ENCODE results near the gene LIN28B. TPM values are rescaled to one million over a fixed set of nuclear protein-coding genes. Genes with fewer than 3 reads are reported as not detected.
"Not testable (repeated sequence)": the region's sequence is repeated elsewhere in the genome, so short reads cannot be mapped to it uniquely, and the experiment has no call there.

Gene LIN28B
- total RNA-seq, 1 experiment from 2014 or later: 45.6 TPM

GRCh38 chr6:104951677-104952076 is 5.2 kb upstream of the LIN28B start:
- no peak overlapping the region for H3K4me3 ChIP-seq (ENCODE audit: insufficient read depth, low read depth, low read length)
- H3K36me3 ChIP-seq (replicated peaks; ENCODE audit: control insufficient read depth, insufficient read depth, low read length): no peaks in the 10 kb centered on the region
- no peaks in the 10 kb centered on the region for H3K27me3 ChIP-seq (ENCODE audit: control insufficient read depth, insufficient read depth, low read length)
- no peak for DNase-seq

- Histone ChIP-seq H3K36me3 (replicated peaks; ENCODE audit: control insufficient read depth, insufficient read depth, low read length) (no peaks in the 10 kb centered on the region), H3K27me3 (ENCODE audit: control insufficient read depth, insufficient read depth, low read length) (no peaks in the 10 kb centered on the region), H3K4me3 (ENCODE audit: insufficient read depth, low read depth, low read length) (peak overlapping the region; percentile 55)
- DNase-seq: peak; percentile 55
Observed at GRCh38 chr6:104952911-104953399, 4.0 kb upstream of the LIN28B start.

- H3K36me3 ChIP-seq (replicated peaks; ENCODE audit: control insufficient read depth, insufficient read depth, low read length); H3K27me3 ChIP-seq (ENCODE audit: control insufficient read depth, insufficient read depth, low read length): not testable (repeated sequence)
- DNase-seq: peak; percentile 68
- peak overlapping the region; percentile 55 for H3K4me3 ChIP-seq (ENCODE audit: insufficient read depth, low read depth, low read length)
Observed at GRCh38 chr6:104953400-104954189, 3.3 kb upstream of the LIN28B start.

- H3K27me3 ChIP-seq (ENCODE audit: control insufficient read depth, insufficient read depth, low read length): no peaks in the 10 kb centered on the region
- no peak for DNase-seq
- H3K36me3 ChIP-seq (replicated peaks; ENCODE audit: control insufficient read depth, insufficient read depth, low read length): no peaks in the 10 kb centered on the region
- peak overlapping the region; percentile 37 for H3K4me3 ChIP-seq (ENCODE audit: insufficient read depth, low read depth, low read length)
Observed at GRCh38 chr6:104954190-104954797, 2.6 kb upstream of the LIN28B start.

- Histone ChIP-seq H3K36me3 (replicated peaks; ENCODE audit: control insufficient read depth, insufficient read depth, low read length) (no peaks in the 10 kb centered on the region), H3K4me3 (ENCODE audit: insufficient read depth, low read depth, low read length) (peak overlapping the region; percentile 40), H3K27me3 (ENCODE audit: control insufficient read depth, insufficient read depth, low read length) (no peaks in the 10 kb centered on the region)
- peak; percentile 61 for DNase-seq
Observed at GRCh38 chr6:104955491-104955890, 1.4 kb upstream of the LIN28B start.

GRCh38 chr6:104955927-104956730 is 778 bp upstream of the LIN28B start:
- Histone ChIP-seq H3K27me3 (ENCODE audit: control insufficient read depth, insufficient read depth, low read length) (no peaks in the 10 kb centered on the region), H3K4me3 (ENCODE audit: insufficient read depth, low read depth, low read length) (peak overlapping the region; percentile 48), H3K36me3 (replicated peaks; ENCODE audit: control insufficient read depth, insufficient read depth, low read length) (no peaks in the 10 kb centered on the region)
- peak; percentile 62 for DNase-seq

- Histone ChIP-seq H3K27me3 (ENCODE audit: control insufficient read depth, insufficient read depth, low read length) (no peaks in the 10 kb centered on the region), H3K36me3 (replicated peaks; ENCODE audit: control insufficient read depth, insufficient read depth, low read length) (no peaks in the 10 kb centered on the region), H3K4me3 (ENCODE audit: insufficient read depth, low read depth, low read length) (peak overlapping the region; percentile 54)
- DNase-seq: peak; percentile 60
Observed at GRCh38 chr6:104957301-104958177, 632 bp downstream of the LIN28B start.

- no peaks in the 10 kb centered on the region for H3K27me3 ChIP-seq (ENCODE audit: control insufficient read depth, insufficient read depth, low read length)
- H3K4me3 ChIP-seq (ENCODE audit: insufficient read depth, low read depth, low read length): peak overlapping the region; percentile 54
- no peaks in the 10 kb centered on the region for H3K36me3 ChIP-seq (replicated peaks; ENCODE audit: control insufficient read depth, insufficient read depth, low read length)
- DNase-seq: no peak
Observed at GRCh38 chr6:104958178-104959025, 1.5 kb downstream of the LIN28B start.

- DNase-seq: no peak
- H3K4me3 ChIP-seq (ENCODE audit: insufficient read depth, low read depth, low read length): peak overlapping the region; percentile 54
Observed at GRCh38 chr6:104959026-104959858, 2.3 kb downstream of the LIN28B start.

GRCh38 chr6:104969108-104969507 is 12.2 kb downstream of the LIN28B start:
- H3K36me3 ChIP-seq (replicated peaks; ENCODE audit: control insufficient read depth, insufficient read depth, low read length): no peaks in the 10 kb centered on the region; the same call in 1 of the 2 replicates
- no peak overlapping the region for H3K4me3 ChIP-seq (ENCODE audit: insufficient read depth, low read depth, low read length)
- peak; percentile 21 for DNase-seq
- no peaks in the 10 kb centered on the region for H3K27me3 ChIP-seq (ENCODE audit: control insufficient read depth, insufficient read depth, low read length)

More at GRCh38 chr6:104959026-104959858, 2.3 kb downstream of the LIN28B start:
- H3K36me3 ChIP-seq (replicated peaks; ENCODE audit: control insufficient read depth, insufficient read depth, low read length): no peaks in the 10 kb centered on the region
- no peaks in the 10 kb centered on the region for H3K27me3 ChIP-seq (ENCODE audit: control insufficient read depth, insufficient read depth, low read length)

GRCh38 chr6:104969785-104970581 is 13.1 kb downstream of the LIN28B start:
- H3K4me3 ChIP-seq (ENCODE audit: insufficient read depth, low read depth, low read length): no peak overlapping the region
- DNase-seq: no peak
- H3K36me3 ChIP-seq (replicated peaks; ENCODE audit: control insufficient read depth, insufficient read depth, low read length): no peaks in the 10 kb centered on the region; the same call in 1 of the 2 replicates
- H3K27me3 ChIP-seq (ENCODE audit: control insufficient read depth, insufficient read depth, low read length): no peaks in the 10 kb centered on the region

- Histone ChIP-seq H3K27me3 (ENCODE audit: control insufficient read depth, insufficient read depth, low read length) (no peaks in the 10 kb centered on the region), H3K36me3 (replicated peaks; ENCODE audit: control insufficient read depth, insufficient read depth, low read length) (no peaks in the 10 kb centered on the region), H3K4me3 (ENCODE audit: insufficient read depth, low read depth, low read length) (no peak overlapping the region)
- no peak for DNase-seq
Observed at GRCh38 chr6:104973404-104973803, 16.5 kb downstream of the LIN28B start.
